H1 (cell line): ENCODE results near the gene UBN1. TPM values are rescaled to one million over a fixed set of nuclear protein-coding genes. Genes with fewer than 3 reads are reported as not detected.

Experiments
- CTCF ChIA-PET: fragments of 300-600 bp; sonication (Branson Sonifier 250); formaldehyde crosslinking; loops from one replicate; lab custom pipeline; 2021; ENCODE audit not compliant: partially characterized antibody; lab: Charles Lee
- POLR2A ChIA-PET: fragments of 300-600 bp; sonication (Branson Sonifier 250); formaldehyde crosslinking; loops from one replicate; lab custom pipeline; 2021; ENCODE audit warnings: inconsistent platforms; ENCODE audit not compliant: partially characterized antibody; lab: Charles Lee
- DNase-seq, 2 experiments: peaks; one replicate each; pipeline versions ENCODE4 v3.0.0 to v3.0.0-alpha.2; 2010 to 2022; ENCODE audit warnings: low spot score in 2 of 2, low read depth in 1 of 2, mixed read lengths in 1 of 2
- FAIRE-seq: peaks from 2 replicates; lab custom pipeline; 2011; peaks lifted over from hg19 to GRCh38; lab: Jason Lieb, UNC
- H2AFZ ChIP-seq: 2 replicates; pipeline ENCODE4 v1.8.1; 2012; ENCODE audit warnings: low read length, inconsistent platforms
- H2AK5ac ChIP-seq: 2 replicates; pipeline ENCODE4 v1.6.1; 2013; ENCODE audit warnings: low read depth, low read length
- H2BK120ac ChIP-seq: replicated peaks from 2 replicates; pipeline ENCODE3; 2013; ENCODE audit warnings: low read depth, low read length, inconsistent platforms
- H2BK12ac ChIP-seq: 2 replicates; pipeline ENCODE4 v1.6.1; 2013; ENCODE audit warnings: low read depth, low read length
- H2BK15ac ChIP-seq: 2 replicates; pipeline ENCODE4 v1.6.1; 2013; ENCODE audit warnings: low read length
- H2BK20ac ChIP-seq: 2 replicates; pipeline ENCODE4 v1.6.1; 2013; ENCODE audit warnings: low read length
- H2BK5ac ChIP-seq: 2 replicates; pipeline ENCODE4 v1.6.1; 2013; ENCODE audit warnings: low read depth, low read length
- H3K14ac ChIP-seq: 2 replicates; pipeline ENCODE4 v1.6.1; 2013; ENCODE audit warnings: inconsistent platforms; ENCODE audit not compliant: insufficient read length
- H3K18ac ChIP-seq: 2 replicates; pipeline ENCODE4 v1.6.1; 2013; ENCODE audit warnings: low read length; ENCODE audit errors: extremely low read depth
- H3K23ac ChIP-seq: 2 replicates; pipeline ENCODE4 v1.6.1; 2013; ENCODE audit warnings: inconsistent platforms; ENCODE audit not compliant: insufficient read length
- H3K23me2 ChIP-seq: 2 replicates; pipeline ENCODE4 v1.6.1; 2013; ENCODE audit warnings: low read depth, low read length
- H3K27ac ChIP-seq: 2 replicates; pipeline ENCODE4 v1.6.1; 2011; ENCODE audit warnings: low read depth, low read length, inconsistent platforms
- H3K27me3 ChIP-seq, 4 experiments: replicated peaks in 1 of 4; 1 replicate in 1 of 4; 2 replicates in 3 of 4; pipeline versions ENCODE4 v1.6.1 to v1.8.1; 2011 to 2013; ENCODE audit warnings: low read length in 3 of 4, mild to moderate bottlenecking in 3 of 4, inconsistent platforms in 2 of 4, mixed read lengths in 2 of 4, moderate library complexity in 1 of 4; ENCODE audit not compliant: control insufficient read depth in 3 of 4, insufficient read depth in 3 of 4; ENCODE audit errors: extremely low read depth in 1 of 4
- H3K36me3 ChIP-seq, 4 experiments: 2 replicates each; pipeline versions ENCODE4 v1.6.1 to v1.8.1; 2011 to 2013; ENCODE audit warnings: mild to moderate bottlenecking in 4 of 4, low read length in 3 of 4, moderate library complexity in 2 of 4, control low read depth in 1 of 4, inconsistent platforms in 1 of 4; ENCODE audit not compliant: insufficient read depth in 4 of 4, control insufficient read depth in 2 of 4
- H3K4ac ChIP-seq: replicated peaks from 2 replicates; pipeline ENCODE3; 2013; ENCODE audit warnings: low read length, low read depth, mixed read lengths, inconsistent platforms; ENCODE audit not compliant: insufficient read length
- H3K4me1 ChIP-seq, 4 experiments: replicated peaks in 1 of 4; 1 replicate in 1 of 4; 2 replicates in 3 of 4; pipeline versions ENCODE4 v1.6.1 to v1.8.1; 2011 to 2013; ENCODE audit warnings: low read length in 3 of 4, inconsistent platforms in 2 of 4, mixed read lengths in 1 of 4; ENCODE audit not compliant: insufficient read depth in 4 of 4, control insufficient read depth in 3 of 4
- H3K4me2 ChIP-seq, 2 experiments: 2 replicates each; pipeline versions ENCODE4 v1.6.1 to v1.8.1; 2011 to 2013; ENCODE audit warnings: low read depth in 2 of 2, low read length in 2 of 2, control low read depth in 1 of 2, inconsistent platforms in 1 of 2, mild to moderate bottlenecking in 1 of 2; ENCODE audit not compliant: insufficient read depth in 1 of 2
- H3K4me3 ChIP-seq, 4 experiments: fragments of 200-600, 300-600 bp in 1 of 4; sonication (generic), shearing (Covaris generic), sonication (Bioruptor Twin) in 1 of 4; 2 replicates each; pipeline versions ENCODE4 v1.5.1 to v1.8.1; 2011 to 2016; ENCODE audit warnings: low read length in 4 of 4, low read depth in 3 of 4, control low read depth in 2 of 4, inconsistent platforms in 2 of 4, mild to moderate bottlenecking in 2 of 4, mixed read lengths in 1 of 4, moderate library complexity in 1 of 4; ENCODE audit not compliant: insufficient read depth in 2 of 4; ENCODE audit errors: extremely low read depth in 1 of 4
- H3K56ac ChIP-seq: replicated peaks from 2 replicates; pipeline ENCODE3; 2013; ENCODE audit warnings: low read depth, mild to moderate bottlenecking, mixed read lengths, low read length, inconsistent platforms; ENCODE audit not compliant: insufficient read length
- H3K79me1 ChIP-seq: 2 replicates; pipeline ENCODE4 v1.6.1; 2013; ENCODE audit warnings: low read depth, low read length, control low read depth
- H3K79me2 ChIP-seq, 2 experiments: 2 replicates each; pipeline versions ENCODE4 v1.6.1 to v1.8.1; 2012 to 2013; ENCODE audit warnings: low read length in 2 of 2, mild to moderate bottlenecking in 2 of 2, inconsistent platforms in 1 of 2; ENCODE audit not compliant: insufficient read depth in 2 of 2, control insufficient read depth in 1 of 2
- H3K9ac ChIP-seq, 4 experiments: replicated peaks in 1 of 4; 1 replicate in 1 of 4; 2 replicates in 3 of 4; pipeline versions ENCODE4 v1.6.1 to v1.8.1; 2011 to 2013; ENCODE audit warnings: low read depth in 3 of 4, low read length in 3 of 4, control low read depth in 2 of 4, mild to moderate bottlenecking in 2 of 4, moderate library complexity in 2 of 4, inconsistent platforms in 1 of 4; ENCODE audit errors: extremely low read depth in 1 of 4
- H3K9me3 ChIP-seq, 2 experiments: 2 replicates each; pipeline versions ENCODE4 v1.6.1 to v1.8.1; 2012 to 2013; ENCODE audit warnings: mild to moderate bottlenecking in 2 of 2, moderate library complexity in 2 of 2, control low read depth in 1 of 2, inconsistent platforms in 1 of 2, low read depth in 1 of 2, low read length in 1 of 2, mixed read lengths in 1 of 2; ENCODE audit not compliant: insufficient read depth in 2 of 2
- H4K20me1 ChIP-seq, 2 experiments: replicated peaks in 1 of 2; 2 replicates each; pipeline versions ENCODE3 to v1.8.1; 2011 to 2013; ENCODE audit warnings: inconsistent platforms in 2 of 2, low read length in 2 of 2, mild to moderate bottlenecking in 1 of 2; ENCODE audit not compliant: insufficient read depth in 2 of 2, control insufficient read depth in 1 of 2
- H4K5ac ChIP-seq: 2 replicates; pipeline ENCODE4 v1.6.1; 2013; ENCODE audit warnings: low read length, low read depth, mixed read lengths, inconsistent platforms; ENCODE audit not compliant: insufficient read length
- H4K8ac ChIP-seq: 2 replicates; pipeline ENCODE4 v1.8.0; 2013; ENCODE audit warnings: mild to moderate bottlenecking, moderate library complexity, low read length, inconsistent platforms; ENCODE audit not compliant: insufficient read depth; ENCODE audit errors: extremely low read depth
- H4K91ac ChIP-seq: replicated peaks from 2 replicates; pipeline ENCODE3; 2013; ENCODE audit warnings: low read length, mixed read lengths, inconsistent platforms; ENCODE audit not compliant: insufficient read length
- CBX5 ChIP-seq: fragments of 300-800, 300-1000 bp; sonication (generic); IDR thresholded peaks from 2 replicates; pipeline ENCODE4 v1.7.1; 2016; ENCODE audit warnings: antibody characterized with exemption, low read length, low read depth
- CHD1 ChIP-seq: IDR thresholded peaks from 2 replicates; pipeline ENCODE4 v1.6.1; 2012; ENCODE audit warnings: low read depth, low read length, improper control_type of control experiment
- CREB1 ChIP-seq: IDR thresholded peaks from 2 replicates; pipeline ENCODE4 v1.6.1; 2012; ENCODE audit warnings: inconsistent platforms
- EGR1 ChIP-seq: IDR thresholded peaks from 2 replicates; pipeline ENCODE4 v1.6.1; 2011; ENCODE audit warnings: low read depth, low read length, borderline replicate concordance
- FOSL1 ChIP-seq: IDR thresholded peaks from 2 replicates; pipeline ENCODE4 v1.6.1; 2011; ENCODE audit warnings: mild to moderate bottlenecking, low read depth, low read length, moderate library complexity; ENCODE audit not compliant: insufficient read depth
- GTF2F1 ChIP-seq: IDR thresholded peaks from 2 replicates; pipeline ENCODE4 v1.6.1; 2012; ENCODE audit warnings: low read depth, low read length, improper control_type of control experiment, borderline replicate concordance
- KDM1A ChIP-seq: fragments of 200-600, 300-600 bp; sonication (generic); IDR thresholded peaks from 2 replicates; pipeline ENCODE4 v1.7.1; 2016; ENCODE audit warnings: mild to moderate bottlenecking, low read length, borderline replicate concordance
- MAFK ChIP-seq: IDR thresholded peaks from 2 replicates; pipeline ENCODE4 v1.6.1; 2012; ENCODE audit warnings: low read depth, mild to moderate bottlenecking, improper control_type of control experiment, low read length
- RNF2 ChIP-seq: fragments of 200-900, 300-1000 bp; sonication (generic); IDR thresholded peaks from 2 replicates; pipeline ENCODE4 v1.7.1; 2016; ENCODE audit warnings: borderline replicate concordance, low read depth, mild to moderate bottlenecking, antibody characterized with exemption, low read length; ENCODE audit not compliant: poor library complexity, severe bottlenecking; ENCODE audit errors: missing control alignments
- SIX5 ChIP-seq: IDR thresholded peaks from 2 replicates; pipeline ENCODE4 v1.6.1; 2011; ENCODE audit warnings: mild to moderate bottlenecking, low read depth, low read length
- SP1 ChIP-seq: IDR thresholded peaks from 2 replicates; pipeline ENCODE4 v1.6.1; 2011; ENCODE audit warnings: low read depth, low read length
- SRF ChIP-seq: IDR thresholded peaks from 2 replicates; pipeline ENCODE4 v1.6.1; 2011; ENCODE audit warnings: mild to moderate bottlenecking, low read depth, low read length, moderate library complexity
- TCF12 ChIP-seq: IDR thresholded peaks from 2 replicates; pipeline ENCODE4 v1.6.1; 2011; ENCODE audit warnings: low read depth, mild to moderate bottlenecking, low read length
- polyA plus RNA-seq, 7 experiments: library from polyadenylated mRNA; depleted of rRNA in 3 of 7; stranded (reverse) in 5 of 7; unstranded in 2 of 7; fragments of >200 nt in 5 of 7; fragments of 200-250 nt in 2 of 7; gene quantifications; 1 replicate in 5 of 7; 2 replicates in 1 of 7; 4 replicates in 1 of 7; pipeline versions ENCODE4 v1.2.1 to v1.2.3, GENCODE V29; 2011 to 2013; ENCODE audit warnings: missing spikeins in 2 of 7, mixed read lengths in 2 of 7
- total RNA-seq: library from RNA; stranded (reverse); fragmentation: NEBNext Ultra II Directional; extraction: Animal tissue kit (Norgen Biotek cat#: 25700); gene quantifications from 2 replicates; pipeline ENCODE4 v1.2.1, GENCODE V29; 2021
- TF ChIP-seq, protein P1 (sequence below): IDR thresholded peaks from 2 replicates; pipeline ENCODE4 v1.6.1; 2012; ENCODE audit warnings: inconsistent platforms

Gene UBN1
- total and polyA plus RNA-seq, 2 of the 8 experiments (the other 6 are each of a cell fraction or from before 2014, with no cell fraction given): 16.2 to 37.0 TPM

DNA sequence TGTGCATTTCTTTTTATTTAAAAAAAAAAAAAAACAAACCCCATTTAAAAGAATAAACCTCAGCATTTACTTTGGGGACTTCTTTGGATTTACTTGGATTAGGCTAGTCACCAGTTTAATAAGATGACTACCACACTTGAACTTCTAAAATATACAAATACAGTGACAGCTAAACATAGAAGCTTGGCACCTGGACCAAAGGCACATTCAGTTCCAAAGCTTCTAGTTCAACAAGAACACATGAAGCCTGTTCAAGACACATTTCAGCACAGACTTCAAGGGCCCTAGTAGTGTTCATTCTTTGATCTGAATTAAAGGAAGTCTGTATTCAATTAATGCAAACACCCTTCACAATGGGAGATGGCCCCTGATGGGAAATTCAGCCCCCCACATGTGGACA, 33.2 kb upstream of the UBN1 start:
- H2BK15ac ChIP-seq: no peak overlapping the region
- no peak overlapping the region for H2BK20ac ChIP-seq
- no peak overlapping the region for H2BK12ac ChIP-seq
- H3K79me1 ChIP-seq: no peaks in the 10 kb centered on the region
- H3K27me3 ChIP-seq: no peaks in the 10 kb centered on the region
- H3K27ac ChIP-seq: no peak overlapping the region
- no peak overlapping the region for H2BK120ac ChIP-seq
- no peak overlapping the region for H3K4me3 ChIP-seq
- H3K56ac ChIP-seq: no peak overlapping the region
- H2AFZ ChIP-seq: no peak overlapping the region
- no peaks in the 10 kb centered on the region for H3K4me1 ChIP-seq
- no peaks in the 10 kb centered on the region for H3K9me3 ChIP-seq
- H3K18ac ChIP-seq: no peak overlapping the region
- H3K23ac ChIP-seq: no peak overlapping the region
- H3K36me3 ChIP-seq: peaks cover 7 to 48% (median 39%) of the 10 kb centered on the region in 4 experiments
- H4K8ac ChIP-seq: no peak overlapping the region
- H3K4me2 ChIP-seq: no peak overlapping the region
- peaks cover 0 to 8% of the 10 kb centered on the region in 2 experiments for H4K20me1 ChIP-seq
- H3K23me2 ChIP-seq: no peaks in the 10 kb centered on the region
- H4K5ac ChIP-seq: no peak overlapping the region
- H2BK5ac ChIP-seq: no peak overlapping the region
- no peak overlapping the region for H4K91ac ChIP-seq
- DNase-seq: no peak
- POLR2A ChIA-PET: no interaction called here
- no peak overlapping the region for H3K9ac ChIP-seq
- CTCF ChIA-PET: interaction anchor here (1.4 kb wide), 1 partner anchor 97 kb away, joined by 7 read pairs; no protein-coding TSS in a partner anchor
- no peak for FAIRE-seq
- no peaks in the 10 kb centered on the region for H3K79me2 ChIP-seq
- no peak overlapping the region for H3K4ac ChIP-seq
- H3K14ac ChIP-seq: no peak overlapping the region
- H2AK5ac ChIP-seq: no peak overlapping the region
- no peak for TF ChIP-seq SIX5
- no peak for TF ChIP-seq RNF2
- TF ChIP-seq MAFK: no peak
- no peak for TF ChIP-seq CBX5
- no peak for TF ChIP-seq TCF12
- TF ChIP-seq GTF2F1: no peak
- TF ChIP-seq EGR1: no peak
- TF ChIP-seq FOSL1: no peak
- TF ChIP-seq SP1: no peak
- no peak for TF ChIP-seq CHD1
- no peak for TF ChIP-seq CREB1
- TF ChIP-seq, protein P1, sequence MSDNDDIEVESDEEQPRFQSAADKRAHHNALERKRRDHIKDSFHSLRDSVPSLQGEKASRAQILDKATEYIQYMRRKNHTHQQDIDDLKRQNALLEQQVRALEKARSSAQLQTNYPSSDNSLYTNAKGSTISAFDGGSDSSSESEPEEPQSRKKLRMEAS: no peak
- no peak for TF ChIP-seq SRF
- no peak for TF ChIP-seq KDM1A
